ENCODE results near the gene SLC23A1.
A peak's percentile ranks its signal among the peaks of the same experiment; 100 is the strongest.
"Not testable (repeated sequence)": the region's sequence is repeated elsewhere in the genome, so short reads cannot be mapped to it uniquely, and the experiment has no call there.

SLC23A1 gene

DNA sequence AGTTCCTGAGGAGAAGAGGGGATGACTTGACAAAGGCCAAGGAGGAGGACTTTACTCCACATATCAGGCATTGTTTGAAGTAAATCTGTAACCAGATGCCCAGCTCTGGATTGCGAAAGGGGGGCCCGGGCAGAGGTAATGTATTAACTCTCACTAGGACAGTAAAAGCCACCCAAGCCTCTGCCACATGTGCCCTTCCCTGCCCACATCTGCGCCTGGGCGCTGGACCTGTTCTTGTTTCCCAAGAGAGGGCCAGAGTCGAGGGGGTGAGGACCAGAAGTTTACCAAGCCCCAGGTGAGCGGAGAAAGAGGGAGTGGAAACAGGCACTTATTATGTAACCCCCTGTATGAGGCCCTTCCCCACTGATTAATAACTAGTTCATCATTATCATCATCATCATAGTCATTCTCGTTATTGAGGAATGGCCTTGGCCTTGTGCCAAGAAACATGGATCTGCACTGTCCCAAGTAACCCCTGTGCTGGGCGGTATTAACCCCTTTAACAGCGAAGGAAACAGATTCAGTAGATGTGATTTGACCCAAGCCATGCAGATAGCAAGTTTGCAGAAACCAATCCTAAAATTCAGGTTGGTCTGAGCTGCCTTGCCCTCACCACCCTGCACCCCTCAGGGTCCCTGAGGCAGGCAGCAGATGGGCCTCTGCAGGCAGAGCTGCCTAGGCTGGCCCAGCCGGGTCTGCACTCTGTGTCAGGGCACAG, at the start of gene SLC23A1:
SLC23A1 (minus strand) TSS at position 23 of the 718 bp plus-strand sequence. CDS start 44 bp downstream, outside the sequence.
- DNase-seq, result no peak

GRCh38 chr5:139431706-139432105, 48.6 kb upstream of the SLC23A1 start:
- DNase-seq, result no peak

DNA sequence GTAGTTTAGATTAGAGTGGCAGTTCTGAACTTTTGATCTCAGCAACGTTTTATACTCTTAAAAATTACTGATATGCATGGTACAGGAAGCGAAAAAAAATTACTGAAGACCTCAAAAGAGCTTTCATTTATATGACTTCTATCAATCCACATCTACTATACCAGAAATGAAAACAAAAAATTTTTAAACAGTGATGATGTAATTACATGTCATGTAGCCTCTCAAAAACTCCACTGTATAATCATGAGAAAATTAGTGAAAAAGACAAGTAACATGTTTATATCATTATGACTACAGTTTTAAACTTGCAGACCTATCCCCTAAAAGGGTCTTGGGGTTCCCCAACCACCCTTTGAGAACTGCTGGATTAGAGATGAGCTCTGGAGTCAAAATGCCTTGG, 46.9 kb upstream of the SLC23A1 start:
- DNase-seq, result no peak

GRCh38 chr5:139426203-139426885, 43.2 kb upstream of the SLC23A1 start:
- DNase-seq, result no peak

GRCh38 chr5:139425497-139425896, 42.4 kb upstream of the SLC23A1 start:
- no peak for DNase-seq

GRCh38 chr5:139422307-139422893, 39.3 kb upstream of the SLC23A1 start:
- peak; percentile 63 for DNase-seq

GRCh38 chr5:139419226-139420192, 36.4 kb upstream of the SLC23A1 start:
- DNase-seq, result no peak

- DNase-seq, result no peak
Observed at GRCh38 chr5:139418793-139419192, 35.7 kb upstream of the SLC23A1 start.

GRCh38 chr5:139417214-139417613, 34.1 kb upstream of the SLC23A1 start:
- DNase-seq, result no peak

- DNase-seq, result no peak
Observed at GRCh38 chr5:139416651-139417050, 33.6 kb upstream of the SLC23A1 start.

- DNase-seq, result no peak
Observed at GRCh38 chr5:139415869-139416268, 32.8 kb upstream of the SLC23A1 start.

- no peak for DNase-seq
Observed at GRCh38 chr5:139415221-139415861, 32.2 kb upstream of the SLC23A1 start.

DNA sequence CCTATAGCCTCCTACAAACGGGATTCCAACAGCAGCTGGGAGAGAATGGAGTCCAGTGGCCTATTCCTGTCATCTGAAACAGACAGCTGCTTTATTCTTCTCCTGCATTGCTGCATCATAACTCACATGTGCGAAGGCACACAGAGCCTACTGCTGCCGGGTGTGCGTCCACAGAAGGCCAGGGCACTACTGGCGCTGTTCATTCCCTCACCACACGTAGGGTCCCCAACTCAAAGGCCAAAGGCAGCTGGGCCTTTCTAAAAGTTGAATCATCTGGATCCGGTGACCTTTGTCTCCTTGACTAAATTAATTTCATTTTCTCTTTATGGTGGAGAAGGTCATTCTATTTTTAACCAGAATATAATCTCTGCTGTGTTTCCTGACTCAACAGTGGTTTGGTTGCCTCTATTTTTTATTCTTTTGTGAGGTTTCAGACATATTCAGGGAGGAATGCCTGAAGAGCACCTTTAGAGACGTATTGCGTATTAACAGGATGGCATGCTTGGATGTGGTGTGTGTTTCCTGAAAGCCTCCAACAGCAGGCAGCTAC, 31.6 kb upstream of the SLC23A1 start:
- DNase-seq, result peak; percentile 6

DNA sequence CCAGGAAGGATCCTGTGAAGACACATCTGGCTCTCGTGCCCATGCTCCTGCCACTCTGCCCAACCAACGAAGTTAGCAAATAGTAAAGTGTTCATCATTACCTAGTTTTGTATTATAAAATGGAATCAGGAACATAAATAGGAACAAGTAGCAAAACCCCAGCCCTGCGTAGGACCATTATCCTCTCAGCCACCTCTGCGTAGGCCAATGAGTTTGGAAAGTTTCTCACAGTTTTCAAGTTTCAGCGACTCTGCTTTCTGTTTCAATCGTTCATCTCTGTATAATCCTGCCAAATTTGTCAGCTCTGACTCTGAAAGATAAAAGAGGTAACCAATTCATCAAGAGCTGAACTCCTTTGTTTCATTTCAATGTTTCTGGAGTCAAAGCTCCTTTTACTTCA, 30.9 kb upstream of the SLC23A1 start:
- no peak for DNase-seq

DNA sequence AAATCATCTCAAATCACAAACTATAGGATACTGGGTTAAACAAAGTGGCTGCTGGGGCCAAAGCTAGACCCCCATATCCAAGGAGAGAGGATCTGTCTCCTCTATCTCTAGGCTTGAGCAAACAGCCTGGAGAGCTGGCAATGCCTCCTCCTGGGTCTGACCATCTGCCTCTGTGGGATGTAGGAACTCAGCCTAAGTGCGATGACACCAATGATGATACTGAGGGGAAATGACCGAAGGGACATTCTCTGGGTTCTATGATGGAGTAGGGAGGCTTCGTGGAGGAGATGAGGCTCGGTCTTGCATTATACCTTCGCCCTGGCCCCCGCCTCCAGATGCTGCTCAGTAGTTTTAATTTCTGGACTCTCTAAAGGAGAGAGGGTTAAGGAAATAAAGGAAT, 30.1 kb upstream of the SLC23A1 start:
- DNase-seq, result no peak

- DNase-seq, result no peak
Observed at GRCh38 chr5:139410993-139411828, 28.1 kb upstream of the SLC23A1 start.

DNA sequence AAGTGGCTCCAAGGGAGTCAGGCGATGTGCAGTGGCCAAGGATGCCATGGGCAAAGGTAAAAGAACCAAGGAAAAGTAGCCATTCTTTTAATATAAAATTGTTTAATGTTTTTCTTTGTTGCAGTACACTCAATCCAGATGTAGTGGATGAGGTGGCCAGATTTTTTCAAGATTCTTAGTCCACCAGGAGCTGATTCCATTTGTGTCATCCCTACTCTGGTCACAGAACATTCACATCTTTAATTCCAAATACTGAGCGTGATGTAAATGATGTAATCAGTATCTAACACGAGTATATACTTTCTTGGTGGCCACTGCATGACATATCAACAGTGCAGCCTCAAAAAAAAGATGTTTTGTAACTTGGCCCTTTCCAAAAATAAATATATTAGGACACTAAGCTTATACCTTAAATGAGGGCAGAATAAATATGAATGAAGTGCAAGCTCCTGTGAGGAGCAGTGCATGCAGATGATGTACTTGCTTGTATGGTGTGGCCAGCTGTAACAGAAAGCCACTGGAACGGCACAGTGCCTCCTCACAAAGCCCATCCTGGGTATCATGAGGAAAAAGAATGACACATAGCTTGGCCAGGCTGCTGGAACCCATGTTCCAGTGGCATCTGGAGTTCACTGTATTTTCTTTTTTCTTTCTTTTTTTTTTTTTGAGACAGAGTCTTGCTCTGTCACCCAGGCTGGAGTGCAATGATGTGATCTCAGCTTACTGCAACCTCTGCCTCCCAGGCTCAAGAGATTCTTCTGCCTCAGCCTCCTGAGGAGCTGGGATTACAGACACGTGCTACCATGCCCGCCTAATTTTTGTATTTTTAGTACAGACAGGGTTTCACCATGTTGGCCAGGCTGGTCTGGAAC, 27.3 kb upstream of the SLC23A1 start:
- DNase-seq, result no peak

GRCh38 chr5:139409116-139409515, 26.0 kb upstream of the SLC23A1 start:
- not testable (repeated sequence) for DNase-seq

GRCh38 chr5:139408191-139408590, 25.1 kb upstream of the SLC23A1 start:
- DNase-seq, result no peak

DNA sequence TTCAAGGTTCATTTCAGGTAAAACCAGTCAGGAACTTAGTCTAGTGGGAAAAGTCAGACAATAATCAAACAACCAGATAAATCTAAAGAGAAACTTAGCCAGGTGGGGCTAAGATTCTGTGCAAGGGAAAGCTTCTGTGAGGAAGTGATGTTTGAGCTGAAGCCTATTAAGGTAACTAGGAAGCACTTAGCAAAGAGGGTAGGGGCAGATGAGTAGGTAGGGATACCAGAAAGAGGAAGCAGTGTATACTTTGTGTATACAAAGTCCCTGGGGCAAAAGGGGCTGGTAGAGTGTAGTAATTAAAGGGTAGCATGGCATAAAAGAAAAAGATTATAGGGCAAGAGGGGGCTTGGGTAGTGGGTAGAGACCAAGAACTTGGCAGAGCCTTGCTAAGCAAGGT, 24.4 kb upstream of the SLC23A1 start:
- no peak for DNase-seq

Measured in SHP77 treated with DMSO at 0.1 percent for 48 hours (cell line).